CD14-positive monocyte (primary cell): ENCODE results near the gene HSPA12A. TPM values are rescaled to one million over a fixed set of nuclear protein-coding genes. Genes with fewer than 3 reads are reported as not detected.

Experiments used
- DNase-seq, 3 donors: peaks; one replicate each; pipeline ENCODE4 v3.0.0-alpha.2; 2011 to 2022
- H2AFZ ChIP-seq: 2 replicates; pipeline ENCODE4 v1.6.0; 2012; ENCODE audit warnings: mild to moderate bottlenecking, low read depth, low read length, inconsistent platforms; ENCODE audit not compliant: insufficient read depth, poor library complexity, severe bottlenecking
- H3K27ac ChIP-seq, 2 donors: 1 replicate in 1 of 2; 2 replicates in 1 of 2; pipeline ENCODE4 v1.5.1; 2012 to 2013; ENCODE audit warnings: low read length in 2 of 2, control low read depth in 1 of 2, inconsistent platforms in 1 of 2, low read depth in 1 of 2, mild to moderate bottlenecking in 1 of 2
- H3K27me3 ChIP-seq, 2 donors: one replicate each; pipeline versions ENCODE4 v1.6.0 to v1.6.1; 2011 to 2013; ENCODE audit warnings: low read length in 2 of 2; ENCODE audit not compliant: control insufficient read depth in 2 of 2, insufficient read depth in 2 of 2
- H3K36me3 ChIP-seq, 2 donors: replicated peaks in 1 of 2; 1 replicate in 1 of 2; 2 replicates in 1 of 2; pipeline versions ENCODE4 v1.5.1 to v1.6.1; 2012 to 2013; ENCODE audit warnings: low read length in 2 of 2, control low read depth in 1 of 2, inconsistent platforms in 1 of 2, mild to moderate bottlenecking in 1 of 2; ENCODE audit not compliant: insufficient read depth in 2 of 2, control insufficient read depth in 1 of 2
- H3K4me1 ChIP-seq, 2 donors: 1 replicate in 1 of 2; 2 replicates in 1 of 2; pipeline versions ENCODE4 v1.5.1 to v1.6.1; 2012 to 2013; ENCODE audit warnings: low read length in 2 of 2, control low read depth in 1 of 2, inconsistent platforms in 1 of 2, mild to moderate bottlenecking in 1 of 2, moderate library complexity in 1 of 2; ENCODE audit not compliant: insufficient read depth in 2 of 2, control insufficient read depth in 1 of 2
- H3K4me2 ChIP-seq: replicated peaks from 2 replicates; pipeline ENCODE3; 2012; ENCODE audit warnings: low read length, moderate library complexity, mild to moderate bottlenecking; ENCODE audit not compliant: poor library complexity, severe bottlenecking; ENCODE audit errors: extremely low read depth
- H3K4me3 ChIP-seq, 3 experiments: fragments of 200-600 bp in 1 of 3; sonication (generic) in 1 of 3; replicated peaks in 1 of 3; 1 replicate in 2 of 3; 2 replicates in 1 of 3; pipeline ENCODE4 v1.5.1; 2011 to 2013; ENCODE audit warnings: low read length in 3 of 3, mild to moderate bottlenecking in 3 of 3, control low read depth in 2 of 3, low read depth in 2 of 3, inconsistent platforms in 1 of 3, moderate library complexity in 1 of 3
- H3K79me2 ChIP-seq: 2 replicates; pipeline ENCODE4 v1.6.0; 2012; ENCODE audit warnings: mild to moderate bottlenecking, control low read depth, inconsistent platforms, low read length, moderate library complexity; ENCODE audit not compliant: insufficient read depth
- H3K9ac ChIP-seq: 2 replicates; pipeline ENCODE4 v1.6.0; 2017; ENCODE audit warnings: low read length, mild to moderate bottlenecking; ENCODE audit not compliant: insufficient read depth, poor library complexity, severe bottlenecking
- H3K9me3 ChIP-seq, 2 donors: replicated peaks in 1 of 2; 1 replicate in 1 of 2; 2 replicates in 1 of 2; pipeline versions ENCODE4 v1.5.1 to v1.6.1; 2012 to 2013; ENCODE audit warnings: low read length in 2 of 2, control low read depth in 1 of 2; ENCODE audit not compliant: control insufficient read depth in 1 of 2, insufficient read depth in 1 of 2
- H4K20me1 ChIP-seq: 2 replicates; pipeline ENCODE4 v1.6.0; 2012; ENCODE audit warnings: mild to moderate bottlenecking, low read length, control low read depth, moderate library complexity; ENCODE audit not compliant: insufficient read depth
- H3K27ac Mint-ChIP-seq, 7 donors: one replicate each; pipeline ENCODE4 v1.8.0; 2020; ENCODE audit warnings: mild to moderate bottlenecking in 7 of 7, mixed read lengths in 7 of 7, moderate library complexity in 6 of 7, inconsistent platforms in 2 of 7
- H3K27me3 Mint-ChIP-seq, 3 donors: one replicate each; pipeline ENCODE4 v1.8.0; 2021 to 2022; ENCODE audit warnings: low read depth in 3 of 3, mild to moderate bottlenecking in 3 of 3, mixed read lengths in 3 of 3, moderate library complexity in 3 of 3, inconsistent platforms in 1 of 3
- H3K36me3 Mint-ChIP-seq, 2 donors: one replicate each; pipeline ENCODE4 v1.8.0; 2020; ENCODE audit warnings: mixed read lengths in 2 of 2, inconsistent platforms in 1 of 2, mild to moderate bottlenecking in 1 of 2
- H3K4me1 Mint-ChIP-seq: one replicate; pipeline ENCODE4 v1.8.0; 2020; ENCODE audit warnings: mild to moderate bottlenecking, mixed read lengths
- H3K4me3 Mint-ChIP-seq, 2 donors: one replicate each; pipeline ENCODE4 v1.8.0; 2020; ENCODE audit warnings: mild to moderate bottlenecking in 2 of 2, mixed read lengths in 2 of 2, moderate library complexity in 1 of 2
- H3K9me3 Mint-ChIP-seq, 7 donors: one replicate each; pipeline ENCODE4 v1.8.0; 2020 to 2022; ENCODE audit warnings: mixed read lengths in 7 of 7, mild to moderate bottlenecking in 6 of 7, moderate library complexity in 6 of 7, inconsistent platforms in 2 of 7
- WGBS: methylation state at CpG from one replicate; pipeline ENCODE4 v1.1.5; 2013; ENCODE audit warnings: missing lambda C conversion rate; ENCODE audit not compliant: insufficient coverage; 5-methylcytosine and 5-hydroxymethylcytosine counted together
- intact Hi-C, 2 donors: fragments of 100-400 bp; cut with micrococcal nuclease; formaldehyde crosslinking; loops; one replicate each; pipeline versions ENCODE4 v1.15.0 to v1.15.1; 2023
- polyA plus RNA-seq, 3 donors: library from polyadenylated mRNA; depleted of rRNA in 1 of 3; unstranded in 2 of 3; stranded (reverse) in 1 of 3; fragments of 300-500 nt in 2 of 3; fragments of >200 nt in 1 of 3; fragmentation: Illumina TruSeq in 2 of 3; gene quantifications; 1 replicate in 2 of 3; 2 replicates in 1 of 3; pipeline ENCODE4 v1.2.3, GENCODE V29; 2012 to 2021
- TF ChIP-seq, protein P1 (sequence below): fragments of 200-600 bp; IDR thresholded peaks from one replicate; pipeline ENCODE4 v1.8.0; 2022; ENCODE audit warnings: antibody characterized with exemption, mild to moderate bottlenecking

The HSPA12A gene
- polyA plus RNA-seq, 3 donors, result 0.01 TPM; not detected in 2

DNA sequence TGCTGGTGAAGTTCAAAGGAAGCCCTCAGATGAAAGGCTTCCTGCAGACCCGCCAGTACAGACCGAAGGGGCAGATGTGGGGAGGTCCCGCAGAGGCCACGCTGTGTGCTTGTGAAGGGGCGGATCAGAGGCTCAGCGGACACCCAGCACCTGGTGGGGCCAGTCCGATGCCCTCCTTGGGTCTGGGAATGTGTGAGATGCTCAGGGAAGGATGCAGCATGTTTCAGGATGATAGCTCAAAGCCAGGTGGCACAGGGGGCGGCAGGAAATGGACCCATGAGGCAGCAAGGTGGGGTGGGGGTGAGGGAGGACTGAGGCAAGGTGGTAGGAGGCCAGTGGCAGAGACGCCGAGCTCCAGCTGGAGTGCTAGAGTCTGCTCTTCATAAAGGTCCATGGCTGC lies 27.9 kb upstream of the HSPA12A start:
- no peaks in the 10 kb centered on the region for H3K27me3 ChIP-seq
- H3K27me3 Mint-ChIP-seq, result peaks cover 7 to 17% (median 11%) of the 10 kb centered on the region in 3 donors

DNA sequence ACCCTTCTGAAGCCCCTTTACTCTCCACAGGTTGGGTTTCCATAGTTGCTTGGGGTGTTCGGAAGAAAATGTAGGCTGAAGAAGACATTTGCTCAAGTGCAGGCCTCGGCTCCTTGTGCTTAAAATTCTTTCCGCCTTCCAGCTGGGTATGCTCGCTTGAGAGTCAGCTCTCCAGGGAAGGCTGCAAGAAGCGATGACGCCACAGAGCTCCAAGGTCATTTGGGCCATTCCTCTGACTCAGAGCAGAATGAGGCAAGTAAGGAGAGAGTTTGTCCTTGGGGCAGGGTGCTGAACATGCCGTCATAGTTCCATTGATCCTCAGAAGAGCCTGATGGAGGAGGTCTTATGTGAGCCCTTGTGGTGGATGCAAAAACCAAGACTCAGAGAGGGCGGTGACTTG lies 27.4 kb upstream of the HSPA12A start:
- Histone ChIP-seq H3K4me3 (no peak overlapping the region), H3K79me2 (no peaks in the 10 kb centered on the region), H3K27ac (no peak overlapping the region), H3K27me3 (peaks cover 0 to 2% of the 10 kb centered on the region in 2 donors), H2AFZ (no peak overlapping the region), H3K9me3 (no peaks in the 10 kb centered on the region), H3K4me1 (no peaks in the 10 kb centered on the region), H3K36me3 (no peaks in the 10 kb centered on the region), H3K9ac (no peak overlapping the region), H3K4me2 (no peak overlapping the region), H4K20me1 (no peaks in the 10 kb centered on the region)
- H3K27ac Mint-ChIP-seq, result no peak overlapping the region
- TF ChIP-seq, protein P1, sequence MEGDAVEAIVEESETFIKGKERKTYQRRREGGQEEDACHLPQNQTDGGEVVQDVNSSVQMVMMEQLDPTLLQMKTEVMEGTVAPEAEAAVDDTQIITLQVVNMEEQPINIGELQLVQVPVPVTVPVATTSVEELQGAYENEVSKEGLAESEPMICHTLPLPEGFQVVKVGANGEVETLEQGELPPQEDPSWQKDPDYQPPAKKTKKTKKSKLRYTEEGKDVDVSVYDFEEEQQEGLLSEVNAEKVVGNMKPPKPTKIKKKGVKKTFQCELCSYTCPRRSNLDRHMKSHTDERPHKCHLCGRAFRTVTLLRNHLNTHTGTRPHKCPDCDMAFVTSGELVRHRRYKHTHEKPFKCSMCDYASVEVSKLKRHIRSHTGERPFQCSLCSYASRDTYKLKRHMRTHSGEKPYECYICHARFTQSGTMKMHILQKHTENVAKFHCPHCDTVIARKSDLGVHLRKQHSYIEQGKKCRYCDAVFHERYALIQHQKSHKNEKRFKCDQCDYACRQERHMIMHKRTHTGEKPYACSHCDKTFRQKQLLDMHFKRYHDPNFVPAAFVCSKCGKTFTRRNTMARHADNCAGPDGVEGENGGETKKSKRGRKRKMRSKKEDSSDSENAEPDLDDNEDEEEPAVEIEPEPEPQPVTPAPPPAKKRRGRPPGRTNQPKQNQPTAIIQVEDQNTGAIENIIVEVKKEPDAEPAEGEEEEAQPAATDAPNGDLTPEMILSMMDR, result no peak
- 98% methylated on average over 8 of the region's 8 CpGs for WGBS
- no peak overlapping the region for H3K4me3 Mint-ChIP-seq
- H3K27me3 Mint-ChIP-seq, result peaks cover 7 to 19% (median 11%) of the 10 kb centered on the region in 3 donors
- intact Hi-C loops, result no loop called here
- no peak for DNase-seq
- no peaks in the 10 kb centered on the region for H3K4me1 Mint-ChIP-seq
- peaks cover 0 to 5% (median 0%) of the 10 kb centered on the region in 7 donors for H3K9me3 Mint-ChIP-seq
- no peaks in the 10 kb centered on the region for H3K36me3 Mint-ChIP-seq

More for the DNA sequence above, 27.9 kb upstream of the HSPA12A start:
- H3K36me3 ChIP-seq, result no peaks in the 10 kb centered on the region
- H2AFZ ChIP-seq, result no peak overlapping the region
- Mint-ChIP-seq H3K9me3 (peaks cover 0 to 3% (median 0%) of the 10 kb centered on the region in 7 donors), H3K4me1 (no peaks in the 10 kb centered on the region), H3K4me3 (no peak overlapping the region), H3K36me3 (no peaks in the 10 kb centered on the region), H3K27ac (no peak overlapping the region)
- no peak overlapping the region for H3K4me2 ChIP-seq
- H3K4me3 ChIP-seq, result no peak overlapping the region
- H3K9ac ChIP-seq, result no peak overlapping the region
- no peaks in the 10 kb centered on the region for H4K20me1 ChIP-seq
- H3K79me2 ChIP-seq, result no peaks in the 10 kb centered on the region
- intact Hi-C loops, result no loop called here
- DNase-seq, result no peak
- no peaks in the 10 kb centered on the region for H3K9me3 ChIP-seq
- WGBS, result 89% methylated on average over 8 of the region's 10 CpGs
- no peaks in the 10 kb centered on the region for H3K4me1 ChIP-seq
- no peak overlapping the region for H3K27ac ChIP-seq
- TF ChIP-seq, protein P1, result no peak
